Forelimb muscle (tissue), 1 donor: Measurements from ENCODE around the gene CEP126. TPM values are rescaled to one million over a fixed set of nuclear protein-coding genes. Genes with fewer than 3 reads are reported as not detected.
"Not testable (repeated sequence)": the region's sequence is repeated elsewhere in the genome, so short reads cannot be mapped to it uniquely, and the experiment has no call there.

Experiments
- DNase-seq: peaks from one replicate; pipeline ENCODE4 v3.0.0-alpha.2; 2013; ENCODE audit warnings: low read depth
- polyA plus RNA-seq: library from polyadenylated mRNA; unstranded; fragments of 120-200 nt; gene quantifications from one replicate; pipeline ENCODE4 v1.2.1, GENCODE V29; 2013; ENCODE audit not compliant: insufficient read length

CEP126 gene
- polyA plus RNA-seq, 1 donor: 3.1 TPM

GRCh38 chr11:101929294-101929915, 14.6 kb downstream of the CEP126 start:
- DNase-seq: no peak

- no peak for DNase-seq
Observed at GRCh38 chr11:101931692-101932091, 16.9 kb downstream of the CEP126 start.

- no peak for DNase-seq
Observed at GRCh38 chr11:101940901-101941520, 26.2 kb downstream of the CEP126 start.

- DNase-seq: no peak
Observed at GRCh38 chr11:101944923-101945322, 30.1 kb downstream of the CEP126 start.

GRCh38 chr11:101945448-101945847, 30.6 kb downstream of the CEP126 start:
- no peak for DNase-seq

- DNase-seq: no peak
Observed at GRCh38 chr11:101949680-101950220, 34.9 kb downstream of the CEP126 start.

GRCh38 chr11:101955278-101955677, 40.5 kb downstream of the CEP126 start:
- no peak for DNase-seq

GRCh38 chr11:101955701-101956100, 40.9 kb downstream of the CEP126 start:
- DNase-seq: no peak

- no peak for DNase-seq
Observed at GRCh38 chr11:101960231-101960630, 45.4 kb downstream of the CEP126 start.

GRCh38 chr11:101964200-101964599, 49.4 kb downstream of the CEP126 start:
- not testable (repeated sequence) for DNase-seq

GRCh38 chr11:101974255-101974654, 59.4 kb downstream of the CEP126 start:
- DNase-seq: no peak

GRCh38 chr11:101974771-101975170, 60.0 kb downstream of the CEP126 start:
- no peak for DNase-seq

GRCh38 chr11:101975734-101976133, 60.9 kb downstream of the CEP126 start:
- no peak for DNase-seq

- DNase-seq: no peak
Observed at GRCh38 chr11:101987370-101987769, 72.6 kb downstream of the CEP126 start.

GRCh38 chr11:101993172-101993571, 78.4 kb downstream of the CEP126 start:
- DNase-seq: no peak

- not testable (repeated sequence) for DNase-seq
Observed at GRCh38 chr11:101994052-101994469, 79.3 kb downstream of the CEP126 start.

GRCh38 chr11:101996111-101996510, 81.3 kb downstream of the CEP126 start:
- DNase-seq: no peak

- no peak for DNase-seq
Observed at GRCh38 chr11:102001657-102002338, 87.0 kb downstream of the CEP126 start.

GRCh38 chr11:102004220-102004619, 89.4 kb downstream of the CEP126 start:
- DNase-seq: no peak

GRCh38 chr11:102005306-102005705, 90.5 kb downstream of the CEP126 start:
- no peak for DNase-seq

- DNase-seq: no peak
Observed at GRCh38 chr11:102006835-102007566, 92.2 kb downstream of the CEP126 start.
